B cell (primary cell): ENCODE data around the gene CTNNA1.

Experiments used
- EZH2 ChIP-seq: IDR thresholded peaks from 2 replicates; pipeline ENCODE4 v1.6.1; 2012; ENCODE audit warnings: borderline replicate concordance, low read depth, mild to moderate bottlenecking, moderate library complexity, low read length; ENCODE audit not compliant: insufficient read depth, poor library complexity, severe bottlenecking
- TF ChIP-seq, protein P1 (sequence below): fragments of 200-600 bp; IDR thresholded peaks from one replicate; pipeline ENCODE4 v1.8.0; 2022; ENCODE audit warnings: antibody characterized with exemption, mild to moderate bottlenecking

DNA sequence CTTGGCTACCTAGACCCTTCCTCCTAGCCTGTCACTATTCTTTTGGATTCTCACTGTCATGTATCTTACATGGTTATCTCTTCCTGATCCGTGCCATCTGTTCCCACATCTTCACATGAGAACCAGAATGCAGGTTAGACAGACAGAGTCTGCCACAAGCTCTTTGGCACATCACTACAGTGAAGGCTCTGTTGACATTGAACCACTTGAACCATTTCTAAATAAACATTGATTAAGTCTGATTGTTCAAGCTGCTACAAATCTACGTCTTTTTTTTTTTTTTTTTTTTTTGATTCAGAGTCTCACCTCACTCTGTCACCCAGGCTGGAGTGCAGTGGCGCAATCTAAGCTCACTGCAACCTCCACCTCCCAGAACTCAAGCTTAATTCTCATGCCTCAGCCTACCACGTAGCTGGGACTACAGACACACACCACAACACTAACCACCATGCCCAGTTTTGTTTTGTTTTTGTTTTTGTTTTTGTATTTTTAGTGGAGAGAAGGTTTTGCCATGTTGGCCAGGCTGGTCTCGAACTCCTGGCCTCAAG is 207.0 kb downstream of the CTNNA1 start:
- TF ChIP-seq, protein P1, sequence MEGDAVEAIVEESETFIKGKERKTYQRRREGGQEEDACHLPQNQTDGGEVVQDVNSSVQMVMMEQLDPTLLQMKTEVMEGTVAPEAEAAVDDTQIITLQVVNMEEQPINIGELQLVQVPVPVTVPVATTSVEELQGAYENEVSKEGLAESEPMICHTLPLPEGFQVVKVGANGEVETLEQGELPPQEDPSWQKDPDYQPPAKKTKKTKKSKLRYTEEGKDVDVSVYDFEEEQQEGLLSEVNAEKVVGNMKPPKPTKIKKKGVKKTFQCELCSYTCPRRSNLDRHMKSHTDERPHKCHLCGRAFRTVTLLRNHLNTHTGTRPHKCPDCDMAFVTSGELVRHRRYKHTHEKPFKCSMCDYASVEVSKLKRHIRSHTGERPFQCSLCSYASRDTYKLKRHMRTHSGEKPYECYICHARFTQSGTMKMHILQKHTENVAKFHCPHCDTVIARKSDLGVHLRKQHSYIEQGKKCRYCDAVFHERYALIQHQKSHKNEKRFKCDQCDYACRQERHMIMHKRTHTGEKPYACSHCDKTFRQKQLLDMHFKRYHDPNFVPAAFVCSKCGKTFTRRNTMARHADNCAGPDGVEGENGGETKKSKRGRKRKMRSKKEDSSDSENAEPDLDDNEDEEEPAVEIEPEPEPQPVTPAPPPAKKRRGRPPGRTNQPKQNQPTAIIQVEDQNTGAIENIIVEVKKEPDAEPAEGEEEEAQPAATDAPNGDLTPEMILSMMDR, result no peak
- TF ChIP-seq EZH2, result no peak
